IPS-NIHi11 (cell line): ENCODE results near the gene CDKL5.
"Not testable (repeated sequence)": the region's sequence is repeated elsewhere in the genome, so short reads cannot be mapped to it uniquely, and the experiment has no call there.

ENCODE experiments used
- DNase-seq: peaks from one replicate; pipeline ENCODE4 v3.0.0; 2012; ENCODE audit warnings: mixed read lengths, low spot score

The CDKL5 gene

GRCh38 chrX:18575744-18576143 is 150.3 kb downstream of the CDKL5 start:
- no peak for DNase-seq

GRCh38 chrX:18577400-18577799 is 152.0 kb downstream of the CDKL5 start:
- no peak for DNase-seq

- no peak for DNase-seq
Observed at GRCh38 chrX:18578546-18578945, 153.1 kb downstream of the CDKL5 start.

- no peak for DNase-seq
Observed at GRCh38 chrX:18579495-18579894, 154.1 kb downstream of the CDKL5 start.

- DNase-seq, result peak; percentile 6
Observed at GRCh38 chrX:18582910-18583493, 157.6 kb downstream of the CDKL5 start.

- DNase-seq, result not testable (repeated sequence)
Observed at GRCh38 chrX:18589292-18589691, 163.9 kb downstream of the CDKL5 start.

GRCh38 chrX:18591834-18592233 is 166.4 kb downstream of the CDKL5 start:
- DNase-seq, result no peak

- DNase-seq, result no peak
Observed at GRCh38 chrX:18594079-18594478, 168.7 kb downstream of the CDKL5 start.

GRCh38 chrX:18596096-18596495 is 170.7 kb downstream of the CDKL5 start:
- DNase-seq, result no peak

GRCh38 chrX:18598413-18598812 is 173.0 kb downstream of the CDKL5 start:
- DNase-seq, result no peak

- DNase-seq, result no peak
Observed at GRCh38 chrX:18607966-18608365, 182.6 kb downstream of the CDKL5 start.

- DNase-seq, result no peak
Observed at GRCh38 chrX:18613930-18614639, 188.7 kb downstream of the CDKL5 start.

GRCh38 chrX:18616688-18617406 is 191.4 kb downstream of the CDKL5 start:
- DNase-seq, result no peak

GRCh38 chrX:18617407-18617750 is 192.0 kb downstream of the CDKL5 start:
- peak; percentile 10 for DNase-seq

- DNase-seq, result no peak
Observed at GRCh38 chrX:18619288-18619687, 193.9 kb downstream of the CDKL5 start.

- no peak for DNase-seq
Observed at GRCh38 chrX:18620349-18620748, 194.9 kb downstream of the CDKL5 start.

GRCh38 chrX:18624599-18624998 is 199.2 kb downstream of the CDKL5 start:
- no peak for DNase-seq

GRCh38 chrX:18630934-18631333 is 205.5 kb downstream of the CDKL5 start:
- no peak for DNase-seq

- DNase-seq, result no peak
Observed at GRCh38 chrX:18638398-18638797, 213.0 kb downstream of the CDKL5 start.

- no peak for DNase-seq
Observed at GRCh38 chrX:18639280-18639679, 213.9 kb downstream of the CDKL5 start.

- peak; percentile 71 for DNase-seq
Observed at GRCh38 chrX:18640686-18641085, 215.3 kb downstream of the CDKL5 start.

- no peak for DNase-seq
Observed at GRCh38 chrX:18643243-18643642, 217.8 kb downstream of the CDKL5 start.

- no peak for DNase-seq
Observed at GRCh38 chrX:18643853-18644252, 218.4 kb downstream of the CDKL5 start.
